HS-27A (cell line): ENCODE measurements around the gene CLEC10A.
"Not testable (repeated sequence)": the region's sequence is repeated elsewhere in the genome, so short reads cannot be mapped to it uniquely, and the experiment has no call there.

ENCODE experiments used
- DNase-seq: peaks from one replicate; pipeline ENCODE4 v3.0.0-alpha.2; 2012; ENCODE audit warnings: low read depth, missing footprints

The CLEC10A gene

GRCh38 chr17:7108560-7108925 is 28.5 kb upstream of the CLEC10A start:
- DNase-seq, result no peak

- DNase-seq, result no peak
Observed at GRCh38 chr17:7107795-7108559, 27.9 kb upstream of the CLEC10A start.

GRCh38 chr17:7107012-7107754 is 27.1 kb upstream of the CLEC10A start:
- DNase-seq, result no peak

GRCh38 chr17:7102421-7102820 is 22.4 kb upstream of the CLEC10A start:
- no peak for DNase-seq

GRCh38 chr17:7101531-7101930 is 21.5 kb upstream of the CLEC10A start:
- DNase-seq, result no peak

GRCh38 chr17:7100641-7101379 is 20.8 kb upstream of the CLEC10A start:
- DNase-seq, result not testable (repeated sequence)

GRCh38 chr17:7098802-7099459 is 18.9 kb upstream of the CLEC10A start:
- no peak for DNase-seq

GRCh38 chr17:7097940-7098339 is 17.9 kb upstream of the CLEC10A start:
- DNase-seq, result no peak

GRCh38 chr17:7095625-7096024 is 15.6 kb upstream of the CLEC10A start:
- no peak for DNase-seq

GRCh38 chr17:7094652-7095019 is 14.6 kb upstream of the CLEC10A start:
- DNase-seq, result no peak

GRCh38 chr17:7091311-7092005 is 11.4 kb upstream of the CLEC10A start:
- DNase-seq, result not testable (repeated sequence)

GRCh38 chr17:7089570-7089969 is 9.5 kb upstream of the CLEC10A start:
- DNase-seq, result not testable (repeated sequence)

- not testable (repeated sequence) for DNase-seq
Observed at GRCh38 chr17:7088442-7088841, 8.4 kb upstream of the CLEC10A start.

GRCh38 chr17:7084088-7084487 is 4.0 kb upstream of the CLEC10A start:
- DNase-seq, result no peak

- DNase-seq, result no peak
Observed at GRCh38 chr17:7083592-7083991, 3.5 kb upstream of the CLEC10A start.

- no peak for DNase-seq
Observed at GRCh38 chr17:7081341-7082062, 1.5 kb upstream of the CLEC10A start.

GRCh38 chr17:7080456-7081041 is 498 bp upstream of the CLEC10A start:
- no peak for DNase-seq

GRCh38 chr17:7078711-7079110 is 1.3 kb downstream of the CLEC10A start:
- DNase-seq, result no peak

- no peak for DNase-seq
Observed at GRCh38 chr17:7077911-7078546, 2.0 kb downstream of the CLEC10A start.

GRCh38 chr17:7074931-7075330 is 5.1 kb downstream of the CLEC10A start:
- no peak for DNase-seq
